M059J (cell line): Measurements from ENCODE around the gene SPOCK2. TPM values are rescaled to one million over a fixed set of nuclear protein-coding genes. Genes with fewer than 3 reads are reported as not detected.

ENCODE experiments used
- DNase-seq: peaks from one replicate; pipeline ENCODE4 v3.0.0-alpha.2; 2012; ENCODE audit warnings: low read depth
- total RNA-seq: library from RNA; depleted of rRNA; stranded (reverse); fragments of >200 nt; shearing (Covaris generic); gene quantifications from 2 replicates; pipeline ENCODE4 v1.2.3, GENCODE V29; 2014

Gene SPOCK2
- total RNA-seq, 1 experiment from 2014 or later = not detected

DNA sequence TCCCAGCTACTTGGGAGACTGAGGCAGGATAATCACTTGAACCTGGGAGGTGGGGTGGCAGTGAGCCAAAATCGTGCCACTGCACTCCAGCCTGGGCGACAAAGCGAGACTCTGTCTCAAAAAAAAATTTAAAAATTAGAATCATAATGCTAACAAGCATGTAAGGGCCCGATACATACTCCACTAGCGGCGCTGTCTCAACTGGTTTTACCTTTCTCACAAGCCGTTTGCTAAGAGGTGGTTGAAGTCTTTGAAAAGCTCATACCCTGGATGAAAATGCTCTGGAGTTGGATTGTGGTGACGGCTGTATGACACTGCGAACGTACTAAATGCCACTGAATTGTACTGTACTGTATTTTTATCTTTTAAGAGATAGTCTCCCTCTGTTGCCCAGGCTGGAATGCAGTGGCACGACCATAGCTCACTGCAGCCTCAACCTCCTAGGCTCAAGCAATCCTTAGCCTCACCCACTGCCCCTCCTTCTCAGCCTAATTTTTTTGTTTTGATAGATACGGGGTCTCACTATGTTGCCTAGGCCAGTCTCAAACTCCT lies 29.9 kb downstream of the SPOCK2 start:
- no peak for DNase-seq

- no peak for DNase-seq
These were observed 31.2 kb downstream of the SPOCK2 start for GRCh38 chr10:72056932-72057751.

- no peak for DNase-seq
These were observed 32.2 kb downstream of the SPOCK2 start for GRCh38 chr10:72056113-72056512.

DNA sequence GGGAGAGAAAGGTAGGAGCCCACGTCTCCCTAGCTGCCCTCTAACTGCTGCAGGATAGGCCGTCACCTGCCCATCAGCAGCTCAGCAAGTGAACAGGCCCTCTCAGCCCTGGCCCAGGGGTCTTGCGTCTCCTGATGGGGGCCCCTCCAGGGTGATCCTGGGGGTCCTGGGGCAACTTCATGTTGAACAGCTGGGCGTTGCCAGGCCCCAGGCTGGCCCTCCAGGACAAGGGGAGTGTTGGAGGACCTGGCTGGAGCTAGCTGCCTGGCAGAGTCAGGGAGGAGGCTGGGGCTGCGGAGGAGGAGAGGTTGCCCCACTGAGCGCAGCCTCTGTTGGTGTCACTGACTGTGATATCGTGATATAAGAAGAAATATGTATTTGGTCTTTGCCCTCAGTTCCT lies 34.7 kb downstream of the SPOCK2 start:
- no peak for DNase-seq

DNA sequence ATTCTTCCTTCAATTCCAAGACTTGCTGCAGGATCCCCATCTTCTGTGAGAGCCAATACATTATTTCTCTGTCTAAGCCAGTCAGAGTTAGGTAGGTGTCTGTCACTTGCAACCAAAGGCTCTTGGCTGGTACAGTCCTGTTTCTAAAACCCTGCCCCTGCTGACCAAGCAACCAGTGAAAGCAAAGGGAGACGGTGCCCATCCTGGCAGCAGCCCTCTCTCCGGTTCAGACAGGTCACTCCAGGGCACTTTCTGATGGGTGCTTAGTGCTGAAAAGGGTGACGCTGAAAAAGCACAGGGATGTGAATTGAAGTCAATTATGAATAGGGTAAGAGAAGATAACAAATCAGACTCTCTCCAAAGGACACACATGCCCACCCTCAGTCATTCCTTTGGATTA lies 37.5 kb downstream of the SPOCK2 start:
- DNase-seq = no peak

- DNase-seq = no peak
These were observed 38.2 kb downstream of the SPOCK2 start for GRCh38 chr10:72049969-72050781.

DNA sequence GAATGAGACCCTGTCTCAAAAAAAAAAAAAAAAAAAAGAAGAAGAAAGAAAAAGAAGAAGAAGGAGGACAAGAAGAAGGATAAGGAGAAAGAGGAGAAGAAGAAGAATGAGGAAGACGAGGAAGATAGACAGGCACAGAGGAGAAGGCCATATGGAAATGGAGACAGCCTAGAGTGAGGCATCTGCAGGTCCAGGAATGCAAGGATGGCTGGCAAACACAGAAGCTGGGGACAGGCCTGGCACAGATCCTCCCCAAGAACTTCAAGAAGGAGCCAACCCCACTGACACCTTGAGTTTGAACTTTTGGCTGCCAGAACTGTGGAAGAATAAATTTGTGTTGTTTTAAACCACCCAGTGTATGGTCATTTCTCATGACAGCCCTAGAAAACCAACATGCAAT lies 38.9 kb downstream of the SPOCK2 start:
- DNase-seq = no peak

GRCh38 chr10:72048450-72049124 lies 39.8 kb downstream of the SPOCK2 start:
- DNase-seq = peak; percentile 84

- no peak for DNase-seq
These were observed 42.8 kb downstream of the SPOCK2 start for GRCh38 chr10:72045586-72045985.

GRCh38 chr10:72044417-72045041 lies 43.8 kb downstream of the SPOCK2 start:
- DNase-seq = peak; percentile 40

DNA sequence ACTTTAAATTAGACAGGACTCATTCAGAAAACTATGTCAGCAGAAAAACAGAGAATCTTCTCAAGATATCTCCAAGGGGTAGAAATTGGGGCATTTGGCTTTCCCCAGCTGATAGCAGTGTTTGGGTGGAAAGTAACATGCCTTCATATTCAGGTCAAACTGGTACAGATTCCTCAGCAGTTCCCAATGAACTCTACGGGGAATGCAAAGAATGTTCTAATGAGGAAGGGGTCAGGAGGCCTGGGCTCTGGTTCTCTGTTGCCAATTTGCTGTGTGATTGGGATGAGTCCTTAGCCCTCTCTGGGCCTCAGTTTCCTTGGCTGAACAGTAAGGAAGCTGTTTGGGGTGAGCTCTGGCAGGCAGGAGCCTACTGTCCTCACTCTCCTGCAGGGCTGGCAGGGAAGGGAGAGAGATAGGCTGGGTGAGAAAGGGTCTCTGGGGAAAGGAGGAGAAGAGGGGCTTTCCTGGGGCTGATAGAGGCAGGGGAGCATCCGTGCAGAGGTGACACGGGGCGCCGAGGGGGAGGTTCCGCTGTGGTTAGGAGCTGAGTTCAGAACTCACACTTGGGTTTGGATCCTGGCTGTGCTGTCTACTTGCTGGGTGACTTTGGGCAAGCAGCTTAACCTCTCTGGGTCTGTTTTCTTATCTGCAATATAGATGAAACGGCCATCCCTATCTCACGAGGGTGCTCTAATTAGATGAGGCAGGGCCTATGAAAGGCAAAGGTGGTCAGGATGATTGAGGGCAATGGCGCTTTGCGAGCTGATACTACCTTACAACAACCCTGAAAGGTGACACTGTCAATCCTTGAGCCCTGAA lies 45.1 kb downstream of the SPOCK2 start:
- DNase-seq = no peak

DNA sequence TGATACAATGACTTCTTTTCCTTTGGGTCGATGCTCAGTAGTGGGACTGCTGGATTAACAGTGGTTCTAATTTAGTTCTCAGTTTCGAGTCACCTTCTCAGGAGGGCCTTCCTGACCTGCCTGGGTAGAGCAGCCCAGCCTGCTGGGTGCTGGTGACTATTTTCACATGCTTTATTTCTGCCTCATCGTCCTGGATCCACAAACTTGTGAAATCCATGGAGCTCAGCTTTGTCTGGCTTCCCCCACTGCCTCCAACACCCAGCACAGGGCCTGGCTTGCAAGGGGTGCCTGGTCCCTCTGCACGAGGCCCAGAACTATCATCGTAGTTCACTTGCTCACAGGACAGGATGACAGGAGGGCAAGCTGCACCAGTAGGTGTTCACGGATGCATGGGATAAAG lies 46.9 kb downstream of the SPOCK2 start:
- DNase-seq = no peak

DNA sequence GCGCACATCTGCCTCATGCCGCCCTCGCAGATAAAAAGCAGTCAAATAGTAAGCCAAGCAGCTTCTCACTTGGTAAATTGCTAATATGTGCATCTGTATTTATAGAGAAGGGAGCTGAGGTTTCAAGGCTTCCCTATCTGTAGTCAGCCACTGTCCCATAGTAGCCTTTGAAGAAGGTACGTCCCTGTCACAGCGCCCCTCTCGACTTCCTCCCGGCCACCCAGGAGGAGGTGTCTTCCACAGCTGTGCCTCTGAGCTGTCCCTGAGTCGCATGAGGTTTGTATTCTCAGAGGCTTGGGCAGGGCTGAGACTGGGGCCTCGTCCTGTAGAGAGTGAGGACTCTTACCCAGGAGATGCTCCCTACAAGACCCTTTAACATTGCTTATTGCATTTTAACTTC lies 49.0 kb downstream of the SPOCK2 start:
- no peak for DNase-seq

DNA sequence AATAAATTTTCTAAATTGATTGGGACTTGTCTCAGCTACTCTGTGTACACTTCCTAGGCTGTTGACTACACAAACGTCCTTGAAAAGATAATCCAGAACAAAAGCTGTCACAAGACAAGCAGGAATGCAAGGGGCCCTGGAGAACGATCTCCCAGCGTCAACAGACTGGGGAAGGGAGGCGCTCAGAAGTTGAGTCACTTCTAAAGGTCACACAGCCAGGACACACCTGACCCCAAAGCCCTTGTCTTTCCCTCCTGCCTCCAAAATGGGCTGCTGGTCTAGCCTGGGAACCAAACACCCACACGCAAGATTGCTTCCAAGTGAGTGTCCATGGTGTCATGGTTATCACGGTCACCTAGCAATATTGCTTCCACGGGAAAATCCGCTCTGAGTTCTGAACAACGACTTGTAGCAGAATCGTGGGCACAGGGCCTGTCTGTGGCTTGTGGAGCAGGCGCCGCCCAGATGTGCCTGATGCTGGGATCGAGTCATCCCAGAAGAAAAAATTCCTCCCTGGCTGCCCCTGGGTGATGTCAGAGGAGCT lies 49.8 kb downstream of the SPOCK2 start:
- no peak for DNase-seq

DNA sequence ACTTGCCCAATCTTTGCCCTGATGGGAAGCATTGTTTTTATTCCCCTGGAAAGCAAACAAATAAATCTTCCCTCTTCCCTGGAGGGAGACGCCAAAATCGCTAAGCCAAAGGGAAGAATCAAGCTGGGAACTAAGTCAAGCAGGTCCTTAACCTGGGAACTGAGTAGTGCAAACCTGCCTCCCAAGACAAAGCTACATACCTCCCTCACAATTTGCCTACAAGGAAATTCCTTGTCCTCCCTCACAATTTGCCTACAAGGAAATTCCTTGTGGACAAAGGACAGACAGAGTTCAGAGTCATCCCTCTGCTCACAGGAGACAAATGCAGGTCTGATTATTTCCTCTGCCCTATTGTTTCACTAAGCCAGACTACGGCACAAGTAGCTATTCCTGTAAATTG lies 50.5 kb downstream of the SPOCK2 start:
- DNase-seq = no peak

DNA sequence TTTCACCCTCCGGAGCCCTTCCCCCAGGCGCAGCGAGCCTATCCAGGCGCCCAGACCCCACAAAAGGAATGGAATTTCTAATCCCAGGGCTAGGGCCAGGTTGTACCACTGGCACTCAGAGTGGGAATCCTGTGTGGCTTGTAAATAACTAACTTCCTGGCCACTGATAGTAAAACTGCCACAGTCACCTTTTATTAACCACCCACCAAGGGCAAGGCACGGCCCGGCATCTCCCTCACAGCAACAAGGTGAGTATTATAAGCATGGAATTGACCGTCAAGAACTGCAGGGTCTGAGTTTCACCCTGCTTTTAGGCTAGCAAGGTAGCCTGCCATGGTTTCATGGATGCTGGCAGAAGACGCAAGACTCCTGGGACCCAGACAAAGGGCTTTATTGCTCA lies 51.1 kb downstream of the SPOCK2 start:
- no peak for DNase-seq

GRCh38 chr10:72035252-72035887 lies 53.0 kb downstream of the SPOCK2 start:
- no peak for DNase-seq

GRCh38 chr10:72034761-72035160 lies 53.6 kb downstream of the SPOCK2 start:
- DNase-seq = no peak

- no peak for DNase-seq
These were observed 54.3 kb downstream of the SPOCK2 start for GRCh38 chr10:72034040-72034499.
